Coronary artery (tissue), 2 donors: ENCODE results near the gene SART1.
A peak's percentile ranks its signal among the peaks of the same experiment; 100 is the strongest.
"Not testable (repeated sequence)": the region's sequence is repeated elsewhere in the genome, so short reads cannot be mapped to it uniquely, and the experiment has no call there.

Source experiments
- DNase-seq: peaks from one replicate; pipeline ENCODE4 v3.0.0-alpha.2; 2017; ENCODE audit warnings: low spot score
- H3K27ac ChIP-seq, 2 donors: fragments of 200-600 bp; sonication (generic); one replicate each; pipeline ENCODE4 v1.5.1; 2016 to 2019
- H3K4me3 ChIP-seq: fragments of 200-600 bp; sonication (generic); 2 replicates; pipeline ENCODE4 v1.5.1; 2016; ENCODE audit warnings: mild to moderate bottlenecking, moderate library complexity
- CTCF ChIP-seq: fragments of 200-600 bp; sonication (generic); IDR thresholded peaks from one replicate; pipeline ENCODE4 v1.5.1; 2019; ENCODE audit warnings: antibody characterized with exemption

SART1 gene

DNA sequence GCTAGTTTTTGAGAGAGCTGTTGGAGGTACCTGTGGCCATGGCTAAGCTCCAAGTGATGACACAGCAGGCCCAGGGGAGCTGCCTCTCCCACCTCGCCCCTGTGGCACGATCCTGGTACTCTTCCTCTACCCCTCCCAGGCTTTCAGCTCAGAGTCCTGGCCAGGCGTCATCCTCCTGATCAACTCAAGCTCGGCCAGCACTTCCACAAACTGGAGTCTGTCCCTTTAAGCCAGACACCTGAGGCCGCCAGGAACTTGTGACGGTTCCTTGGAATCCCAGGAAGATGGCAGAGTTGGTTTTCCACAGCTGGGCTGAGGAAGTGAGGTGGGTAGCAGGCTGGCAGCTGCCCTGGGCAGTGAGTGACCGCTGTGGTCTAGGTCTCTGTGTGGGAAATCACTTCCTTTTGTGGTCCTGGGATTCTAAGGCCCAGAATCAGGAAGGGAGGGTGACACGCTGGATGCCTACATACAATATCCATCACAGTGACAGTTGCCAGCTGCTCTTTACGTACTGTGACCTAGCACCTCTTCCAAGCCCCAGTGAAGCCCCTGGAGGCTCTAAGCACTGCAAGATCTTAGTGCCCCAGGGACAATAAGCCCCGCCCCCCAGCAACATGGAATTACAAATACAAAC lies 47.1 kb downstream of the SART1 start:
- Histone ChIP-seq H3K27ac (no peak overlapping the region), H3K4me3 (no peak overlapping the region)
- no peak for DNase-seq
- no peak for TF ChIP-seq CTCF

- not testable (repeated sequence) for H3K4me3 ChIP-seq, H3K27ac ChIP-seq, DNase-seq
Observed at GRCh38 chr11:66010036-66010435, 48.5 kb downstream of the SART1 start.

DNA sequence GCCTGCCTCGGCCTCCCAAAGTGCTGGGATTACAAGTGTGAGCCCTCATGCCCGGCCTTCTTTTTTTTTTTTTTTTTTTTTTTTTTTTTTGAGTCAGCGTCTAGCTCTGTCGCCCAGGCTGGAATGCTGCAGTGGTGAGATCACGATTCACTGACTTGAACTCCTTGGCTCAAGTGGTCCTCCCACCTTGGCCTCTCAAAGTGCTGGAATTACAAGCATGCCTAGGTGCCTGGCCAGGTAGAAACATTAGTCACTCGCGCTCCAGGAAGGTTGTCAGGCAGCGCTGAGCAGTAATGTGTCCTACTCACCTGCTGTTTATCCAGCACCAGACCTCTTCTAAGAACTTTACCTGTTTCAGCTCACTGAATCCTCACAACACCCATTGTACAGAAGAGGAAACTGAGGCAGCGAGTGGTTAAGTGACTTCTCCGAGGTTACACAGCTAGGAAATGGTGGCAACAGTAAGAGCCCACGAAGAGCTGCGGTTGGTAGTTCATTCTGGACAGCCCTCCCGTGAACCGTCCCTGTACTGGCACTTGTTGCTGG lies 49.8 kb downstream of the SART1 start:
- no peak for TF ChIP-seq CTCF

DNA sequence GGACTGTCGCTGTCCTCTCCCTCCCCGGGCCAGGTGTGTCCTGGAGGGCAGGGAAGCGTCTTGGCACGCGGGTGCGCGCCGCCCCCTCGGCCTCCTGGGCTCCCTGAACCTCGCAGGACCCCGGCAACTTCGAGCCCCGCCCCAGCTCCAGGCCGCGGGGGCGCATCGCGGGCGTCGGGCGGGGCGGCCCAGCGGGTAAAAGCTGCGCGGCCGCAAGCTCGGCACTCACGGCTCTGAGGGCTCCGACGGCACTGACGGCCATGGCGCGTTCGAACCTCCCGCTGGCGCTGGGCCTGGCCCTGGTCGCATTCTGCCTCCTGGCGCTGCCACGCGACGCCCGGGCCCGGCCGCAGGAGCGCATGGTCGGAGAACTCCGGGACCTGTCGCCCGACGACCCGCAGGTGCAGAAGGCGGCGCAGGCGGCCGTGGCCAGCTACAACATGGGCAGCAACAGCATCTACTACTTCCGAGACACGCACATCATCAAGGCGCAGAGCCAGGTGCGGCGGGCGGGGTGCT lies 50.3 kb downstream of the SART1 start, which contains the start of gene CST6:
CST6 (plus strand) TSS at position 224 of the 519 bp plus-strand sequence; CDS start at position 261, 37 bp downstream.
- H3K4me3 ChIP-seq: peak within 1 kb of the TSS; percentile 66
- H3K27ac ChIP-seq: peak within 1 kb of the TSS in 1 of 2 donors; percentile 47
- no peak for TF ChIP-seq CTCF
- DNase-seq: no peak

More for the DNA sequence above, 49.8 kb downstream of the SART1 start:
- H3K27ac ChIP-seq: peak overlapping the region in 1 of 2 donors; percentile 47
- no peak for DNase-seq
- H3K4me3 ChIP-seq: peak overlapping the region; percentile 66

DNA sequence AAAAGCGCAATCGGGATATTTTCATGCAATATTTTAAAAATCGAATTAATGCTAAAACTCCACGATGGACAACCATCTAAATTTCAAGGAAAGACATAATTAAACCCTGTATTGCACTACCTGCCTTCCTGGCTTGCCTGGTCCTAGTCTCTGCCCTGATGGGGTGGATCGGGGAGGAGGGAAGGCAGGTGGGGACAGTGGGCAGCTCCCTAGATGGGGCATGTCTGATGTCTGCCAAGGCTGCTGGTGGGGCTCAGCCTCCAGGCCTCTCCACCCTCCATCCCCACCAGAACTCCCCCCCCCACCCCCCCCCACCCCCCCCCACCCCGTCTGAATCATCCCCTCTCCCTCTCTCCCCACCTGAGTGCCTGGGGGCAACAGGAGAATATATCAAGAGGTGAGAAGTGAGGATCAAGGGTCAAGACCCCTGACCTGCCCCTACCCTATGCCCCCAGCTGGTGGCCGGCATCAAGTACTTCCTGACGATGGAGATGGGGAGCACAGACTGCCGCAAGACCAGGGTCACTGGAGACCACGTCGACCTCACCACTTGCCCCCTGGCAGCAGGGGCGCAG lies 50.9 kb downstream of the SART1 start:
- Histone ChIP-seq H3K4me3 (peak overlapping the region; percentile 66), H3K27ac (peak overlapping the region in 1 of 2 donors; percentile 47)
- no peak for TF ChIP-seq CTCF
- DNase-seq: no peak

DNA sequence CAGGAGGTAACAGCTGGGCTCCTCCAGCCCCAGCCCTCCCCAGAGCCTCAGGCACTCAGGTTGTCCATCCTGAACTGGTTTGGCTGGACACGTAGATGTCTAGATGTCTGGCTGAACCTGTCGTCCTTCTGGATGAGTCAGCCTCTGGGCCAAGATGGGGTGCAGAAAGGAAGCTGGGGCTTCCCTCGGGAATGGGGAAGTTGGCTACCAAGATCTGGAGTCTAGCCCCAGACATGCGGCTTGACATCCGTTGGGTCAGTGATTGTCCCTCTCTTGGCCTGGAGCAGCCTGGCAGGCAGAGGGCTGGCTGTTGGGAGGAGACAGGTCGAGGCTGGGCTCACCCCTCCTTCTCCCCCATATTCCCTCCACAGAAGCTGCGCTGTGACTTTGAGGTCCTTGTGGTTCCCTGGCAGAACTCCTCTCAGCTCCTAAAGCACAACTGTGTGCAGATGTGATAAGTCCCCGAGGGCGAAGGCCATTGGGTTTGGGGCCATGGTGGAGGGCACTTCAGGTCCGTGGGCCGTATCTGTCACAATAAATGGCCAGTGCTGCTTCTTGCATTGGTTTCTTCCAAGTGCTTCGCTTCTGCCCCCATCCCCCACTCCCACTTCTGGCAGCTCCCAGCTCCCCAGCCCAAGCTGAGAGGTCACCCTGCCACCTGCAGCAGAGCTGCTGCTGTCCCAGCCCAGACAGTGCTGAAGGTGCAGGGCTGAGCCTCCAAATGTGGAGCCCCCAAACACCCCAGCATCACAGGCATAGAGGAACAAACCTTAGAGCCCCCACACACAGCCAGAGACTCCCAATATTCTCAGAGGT lies 51.6 kb downstream of the SART1 start:
- DNase-seq: no peak
- Histone ChIP-seq H3K27ac (peak overlapping the region in 1 of 2 donors; percentile 47), H3K4me3 (no peak overlapping the region)
- TF ChIP-seq CTCF: no peak

DNA sequence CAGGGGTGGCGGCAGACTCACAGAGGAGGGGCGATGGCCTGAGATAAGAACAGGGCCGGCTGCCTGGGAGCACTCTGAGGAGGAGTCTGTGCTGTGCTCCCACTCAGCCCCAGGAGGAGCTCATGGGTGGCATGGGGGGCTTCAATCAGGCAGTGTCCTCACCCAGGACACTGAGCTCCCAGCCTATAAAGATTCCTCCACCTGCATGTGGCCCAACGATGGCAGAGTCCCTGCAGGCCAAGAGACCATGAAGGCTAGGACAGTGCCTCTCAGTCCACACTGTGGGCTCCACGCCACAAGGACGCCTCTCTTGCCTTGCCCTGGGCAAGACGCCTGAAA lies 52.2 kb downstream of the SART1 start:
- Histone ChIP-seq H3K27ac (peak overlapping the region; percentile 18 to 47), H3K4me3 (no peak overlapping the region)
- no peak for DNase-seq
- TF ChIP-seq CTCF: no peak
